Right kidney (tissue), 1 donor: ENCODE measurements around the gene MPPED2.
A peak's percentile ranks its signal among the peaks of the same experiment; 100 is the strongest.

Experiments used
- DNase-seq: peaks from one replicate; pipeline ENCODE4 v3.0.0-alpha.2; 2016

MPPED2 gene

GRCh38 chr11:30414244-30414643, 171.9 kb downstream of the MPPED2 start:
- DNase-seq: no peak

- no peak for DNase-seq
Measured at GRCh38 chr11:30412509-30412908, 173.6 kb downstream of the MPPED2 start.

GRCh38 chr11:30411383-30411782, 174.8 kb downstream of the MPPED2 start:
- no peak for DNase-seq

GRCh38 chr11:30406978-30407762, 179.0 kb downstream of the MPPED2 start:
- no peak for DNase-seq

- no peak for DNase-seq
Measured at GRCh38 chr11:30405385-30405784, 180.8 kb downstream of the MPPED2 start.

GRCh38 chr11:30404136-30404535, 182.0 kb downstream of the MPPED2 start:
- no peak for DNase-seq

- no peak for DNase-seq
Measured at GRCh38 chr11:30395751-30396150, 190.4 kb downstream of the MPPED2 start.

GRCh38 chr11:30393012-30393411, 193.1 kb downstream of the MPPED2 start:
- DNase-seq: no peak

GRCh38 chr11:30392221-30392784, 193.8 kb downstream of the MPPED2 start:
- DNase-seq: peak; percentile 49

GRCh38 chr11:30388957-30389356, 197.2 kb downstream of the MPPED2 start:
- no peak for DNase-seq

- no peak for DNase-seq
Measured at GRCh38 chr11:30387891-30388861, 198.0 kb downstream of the MPPED2 start.

- DNase-seq: no peak
Measured at GRCh38 chr11:30381879-30382278, 204.3 kb downstream of the MPPED2 start.

- no peak for DNase-seq
Measured at GRCh38 chr11:30380846-30381245, 205.3 kb downstream of the MPPED2 start.

- no peak for DNase-seq
Measured at GRCh38 chr11:30377347-30377746, 208.8 kb downstream of the MPPED2 start.

GRCh38 chr11:30370164-30370563, 216.0 kb downstream of the MPPED2 start:
- DNase-seq: no peak

GRCh38 chr11:30368394-30368793, 217.8 kb downstream of the MPPED2 start:
- no peak for DNase-seq

- DNase-seq: no peak
Measured at GRCh38 chr11:30365793-30366517, 220.2 kb downstream of the MPPED2 start.

- DNase-seq: no peak
Measured at GRCh38 chr11:30364837-30365482, 221.2 kb downstream of the MPPED2 start.

- DNase-seq: no peak
Measured at GRCh38 chr11:30364139-30364836, 221.9 kb downstream of the MPPED2 start.

GRCh38 chr11:30360741-30361140, 225.4 kb downstream of the MPPED2 start:
- no peak for DNase-seq
